Measurements from ENCODE around the gene SIX3. TPM values are rescaled to one million over a fixed set of nuclear protein-coding genes. Genes with fewer than 3 reads are reported as not detected.

The SIX3 gene
- total RNA-seq, 1 experiment from 2014 or later: 0.56 TPM

DNA sequence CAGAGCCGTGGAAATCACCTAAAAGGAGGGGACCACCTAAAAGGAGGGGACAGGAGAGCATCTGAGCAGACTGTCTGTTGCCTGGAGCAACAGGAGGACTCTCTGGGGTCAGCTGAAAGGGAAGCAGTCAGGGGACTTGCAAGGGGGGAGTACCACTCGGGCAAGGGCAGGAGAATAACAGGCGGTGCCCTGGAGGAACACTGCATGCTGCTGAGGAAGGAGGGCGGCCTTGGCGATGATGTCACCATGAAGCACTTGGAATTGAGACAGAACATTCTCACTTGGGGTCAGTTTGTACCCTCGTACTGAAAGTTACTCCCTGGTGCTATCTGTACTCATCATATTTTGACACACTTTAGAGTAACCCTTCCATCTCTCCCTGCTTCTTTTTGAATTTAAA, 18.4 kb downstream of the SIX3 start:
- intact Hi-C loops (cut with micrococcal nuclease; ENCODE audit: unreplicated experiment): loop anchor here (5.0 to 10.0 kb wide), 3 partner anchors 568 to 1085 kb away; no protein-coding TSS in a partner anchor
- peaks cover 9% of the 10 kb centered on the region for H3K4me1 ChIP-seq (ENCODE audit: insufficient read depth, low read length, poor library complexity, severe bottlenecking)
- H3K27me3 ChIP-seq (replicated peaks; ENCODE audit: insufficient read depth, low read depth, low read length, poor library complexity): peaks cover 11% of the 10 kb centered on the region
- ChIA-PET POLR2A (ENCODE audit: low non-redundant PET) (no interaction called here), CTCF (interaction anchor here (0.6 kb wide), 1 partner anchor 997 kb away, joined by 7 read pairs; no protein-coding TSS in a partner anchor)
- H3K9me3 ChIP-seq (ENCODE audit: low read depth, low read length, poor library complexity, severe bottlenecking): no peaks in the 10 kb centered on the region
- no peak for DNase-seq (ENCODE audit: low spot score)
- no peak overlapping the region for H3K4me3 ChIP-seq (ENCODE audit: low read depth, low read length, poor library complexity, severe bottlenecking)
- BruUV-seq (replicated peaks): no TSS peak
- no peak for TF ChIP-seq EZH2 (IDR thresholded peaks at IDR 0.05; ENCODE audit: borderline replicate concordance, low read depth, low read length, poor library complexity, severe bottlenecking)
- TF ChIP-seq, protein P1, sequence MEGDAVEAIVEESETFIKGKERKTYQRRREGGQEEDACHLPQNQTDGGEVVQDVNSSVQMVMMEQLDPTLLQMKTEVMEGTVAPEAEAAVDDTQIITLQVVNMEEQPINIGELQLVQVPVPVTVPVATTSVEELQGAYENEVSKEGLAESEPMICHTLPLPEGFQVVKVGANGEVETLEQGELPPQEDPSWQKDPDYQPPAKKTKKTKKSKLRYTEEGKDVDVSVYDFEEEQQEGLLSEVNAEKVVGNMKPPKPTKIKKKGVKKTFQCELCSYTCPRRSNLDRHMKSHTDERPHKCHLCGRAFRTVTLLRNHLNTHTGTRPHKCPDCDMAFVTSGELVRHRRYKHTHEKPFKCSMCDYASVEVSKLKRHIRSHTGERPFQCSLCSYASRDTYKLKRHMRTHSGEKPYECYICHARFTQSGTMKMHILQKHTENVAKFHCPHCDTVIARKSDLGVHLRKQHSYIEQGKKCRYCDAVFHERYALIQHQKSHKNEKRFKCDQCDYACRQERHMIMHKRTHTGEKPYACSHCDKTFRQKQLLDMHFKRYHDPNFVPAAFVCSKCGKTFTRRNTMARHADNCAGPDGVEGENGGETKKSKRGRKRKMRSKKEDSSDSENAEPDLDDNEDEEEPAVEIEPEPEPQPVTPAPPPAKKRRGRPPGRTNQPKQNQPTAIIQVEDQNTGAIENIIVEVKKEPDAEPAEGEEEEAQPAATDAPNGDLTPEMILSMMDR (conservative IDR thresholded peaks at IDR 0.05; ENCODE audit: low read depth, low read length): no peak
- no peaks in the 10 kb centered on the region for H3K36me3 ChIP-seq (ENCODE audit: insufficient read depth, low read length, poor library complexity, severe bottlenecking)
- no peak overlapping the region for H3K27ac ChIP-seq (ENCODE audit: low read depth, low read length, poor library complexity, severe bottlenecking)

DNA sequence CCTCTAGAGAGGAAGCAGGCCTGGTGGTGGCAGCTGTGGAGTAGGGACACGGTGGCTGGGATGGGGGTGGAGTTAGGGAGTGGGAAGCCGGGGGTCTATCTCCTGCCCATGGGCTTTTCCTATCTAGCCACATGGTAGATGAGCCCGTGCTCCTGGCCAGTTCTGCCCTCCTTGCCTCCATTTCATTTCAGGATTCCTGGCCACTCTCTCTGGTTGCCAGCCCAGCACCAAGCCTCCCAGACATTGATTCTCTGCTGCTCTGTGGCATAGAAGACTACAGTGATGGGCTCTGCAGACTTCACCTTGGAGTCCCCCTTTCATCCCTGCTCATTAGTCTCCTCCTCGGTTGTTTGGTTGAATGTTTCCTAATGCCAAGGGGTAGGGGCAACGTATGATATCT, 19.4 kb downstream of the SIX3 start:
- ChIA-PET CTCF (no interaction called here), POLR2A (ENCODE audit: low non-redundant PET) (no interaction called here)
- no peak overlapping the region for H3K27ac ChIP-seq (ENCODE audit: low read depth, low read length, poor library complexity, severe bottlenecking)
- H3K36me3 ChIP-seq (ENCODE audit: insufficient read depth, low read length, poor library complexity, severe bottlenecking): no peaks in the 10 kb centered on the region
- peaks cover 6% of the 10 kb centered on the region for H3K27me3 ChIP-seq (replicated peaks; ENCODE audit: insufficient read depth, low read depth, low read length, poor library complexity)
- BruUV-seq (replicated peaks): no TSS peak
- H3K4me3 ChIP-seq (ENCODE audit: low read depth, low read length, poor library complexity, severe bottlenecking): no peak overlapping the region
- TF ChIP-seq, protein P1 (conservative IDR thresholded peaks at IDR 0.05; ENCODE audit: low read depth, low read length): no peak
- no peak for TF ChIP-seq EZH2 (IDR thresholded peaks at IDR 0.05; ENCODE audit: borderline replicate concordance, low read depth, low read length, poor library complexity, severe bottlenecking)
- H3K9me3 ChIP-seq (ENCODE audit: low read depth, low read length, poor library complexity, severe bottlenecking): no peaks in the 10 kb centered on the region
- DNase-seq (ENCODE audit: low spot score): no peak
- intact Hi-C loops (cut with micrococcal nuclease; ENCODE audit: unreplicated experiment): no loop called here
- H3K4me1 ChIP-seq (ENCODE audit: insufficient read depth, low read length, poor library complexity, severe bottlenecking): peaks cover 20% of the 10 kb centered on the region

DNA sequence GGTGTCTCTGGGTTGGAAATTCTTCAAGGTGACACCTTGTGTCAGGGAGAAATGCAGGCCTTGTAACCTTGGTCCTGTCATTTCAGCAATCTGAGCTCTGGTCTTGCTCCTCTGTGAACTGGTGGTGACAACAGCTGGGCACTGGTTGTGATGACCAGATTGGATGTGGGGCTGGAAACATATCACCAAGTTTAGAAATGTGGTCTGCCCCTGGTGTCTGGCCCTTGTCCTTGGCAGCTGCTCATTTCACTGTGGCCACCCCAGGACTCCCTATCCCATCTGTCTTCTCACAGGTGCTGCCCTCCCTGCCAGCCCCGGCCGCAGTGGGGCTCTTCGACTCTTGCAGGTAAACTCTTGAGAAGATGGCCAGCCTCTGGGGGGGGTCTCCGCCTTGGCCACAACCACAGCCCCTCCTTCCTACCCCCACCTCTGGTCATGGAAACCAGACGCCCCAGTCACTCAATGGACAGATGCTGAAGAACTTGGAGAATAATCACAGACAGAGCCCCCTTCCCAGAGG, 20.7 kb downstream of the SIX3 start:
- Histone ChIP-seq H3K4me3 (ENCODE audit: low read depth, low read length, poor library complexity, severe bottlenecking) (no peak overlapping the region), H3K36me3 (ENCODE audit: insufficient read depth, low read length, poor library complexity, severe bottlenecking) (no peaks in the 10 kb centered on the region), H3K4me1 (ENCODE audit: insufficient read depth, low read length, poor library complexity, severe bottlenecking) (peaks cover 21% of the 10 kb centered on the region), H3K9me3 (ENCODE audit: low read depth, low read length, poor library complexity, severe bottlenecking) (no peaks in the 10 kb centered on the region), H3K27ac (ENCODE audit: low read depth, low read length, poor library complexity, severe bottlenecking) (no peak overlapping the region), H3K27me3 (replicated peaks; ENCODE audit: insufficient read depth, low read depth, low read length, poor library complexity) (no peaks in the 10 kb centered on the region)
- intact Hi-C loops (cut with micrococcal nuclease; ENCODE audit: unreplicated experiment): no loop called here
- no TSS peak for BruUV-seq (replicated peaks)
- TF ChIP-seq, protein P1 (conservative IDR thresholded peaks at IDR 0.05; ENCODE audit: low read depth, low read length): no peak
- TF ChIP-seq EZH2 (IDR thresholded peaks at IDR 0.05; ENCODE audit: borderline replicate concordance, low read depth, low read length, poor library complexity, severe bottlenecking): no peak
- DNase-seq (ENCODE audit: low spot score): no peak
- POLR2A ChIA-PET (ENCODE audit: low non-redundant PET): no interaction called here
- CTCF ChIA-PET: no interaction called here

All from A673 (cell line).